Suprapubic skin (tissue), 3 donors: ENCODE data around the gene NAGLU.

Experiments
- POLR2A ChIP-seq, 2 donors: fragments of 450-650 bp; IDR thresholded peaks; one replicate each; pipeline ENCODE4 v1.6.1; 2017; ENCODE audit warnings: antibody characterized with exemption in 2 of 2, mild to moderate bottlenecking in 2 of 2, moderate library complexity in 2 of 2
- TF ChIP-seq, protein P1 (sequence below), 2 donors: fragments of 200-600 bp in 1 of 2; fragments of 450-650 bp in 1 of 2; sonication (generic) in 1 of 2; IDR thresholded peaks; one replicate each; pipeline ENCODE4 v1.5.1; 2016 to 2019; ENCODE audit warnings: antibody characterized with exemption in 2 of 2, mild to moderate bottlenecking in 1 of 2, moderate library complexity in 1 of 2

DNA sequence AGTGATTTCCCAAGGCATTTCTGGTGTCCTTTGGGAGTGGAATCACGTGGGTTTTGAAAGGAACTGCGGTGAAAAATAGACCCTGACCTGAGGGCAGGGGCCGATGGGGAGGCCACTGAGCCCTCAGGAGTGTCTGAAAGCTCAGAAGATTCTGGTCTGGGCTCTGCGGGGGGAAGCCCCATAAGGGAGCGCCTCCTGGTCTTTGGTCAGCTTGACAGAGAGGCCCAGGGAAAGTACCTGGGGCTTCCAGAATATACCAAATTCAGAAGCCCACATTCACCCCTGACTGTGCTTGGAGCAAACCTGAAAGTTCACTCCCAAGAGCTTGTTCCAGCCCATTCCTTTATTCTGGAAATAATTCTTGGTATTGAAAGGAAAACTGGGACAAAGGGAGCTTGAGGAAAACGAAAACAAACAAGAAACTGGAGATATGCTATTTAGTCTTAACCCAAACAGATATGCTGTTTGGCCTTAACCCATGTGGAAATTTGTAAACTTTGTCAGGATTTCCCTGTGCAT is 23.2 kb upstream of the NAGLU start:
- TF ChIP-seq, protein P1, sequence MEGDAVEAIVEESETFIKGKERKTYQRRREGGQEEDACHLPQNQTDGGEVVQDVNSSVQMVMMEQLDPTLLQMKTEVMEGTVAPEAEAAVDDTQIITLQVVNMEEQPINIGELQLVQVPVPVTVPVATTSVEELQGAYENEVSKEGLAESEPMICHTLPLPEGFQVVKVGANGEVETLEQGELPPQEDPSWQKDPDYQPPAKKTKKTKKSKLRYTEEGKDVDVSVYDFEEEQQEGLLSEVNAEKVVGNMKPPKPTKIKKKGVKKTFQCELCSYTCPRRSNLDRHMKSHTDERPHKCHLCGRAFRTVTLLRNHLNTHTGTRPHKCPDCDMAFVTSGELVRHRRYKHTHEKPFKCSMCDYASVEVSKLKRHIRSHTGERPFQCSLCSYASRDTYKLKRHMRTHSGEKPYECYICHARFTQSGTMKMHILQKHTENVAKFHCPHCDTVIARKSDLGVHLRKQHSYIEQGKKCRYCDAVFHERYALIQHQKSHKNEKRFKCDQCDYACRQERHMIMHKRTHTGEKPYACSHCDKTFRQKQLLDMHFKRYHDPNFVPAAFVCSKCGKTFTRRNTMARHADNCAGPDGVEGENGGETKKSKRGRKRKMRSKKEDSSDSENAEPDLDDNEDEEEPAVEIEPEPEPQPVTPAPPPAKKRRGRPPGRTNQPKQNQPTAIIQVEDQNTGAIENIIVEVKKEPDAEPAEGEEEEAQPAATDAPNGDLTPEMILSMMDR (IDR thresholded peaks at IDR 0.05), result no peak
- no peak for TF ChIP-seq POLR2A (IDR thresholded peaks at IDR 0.05)
